ENCODE data around the gene LAMA3.
"Not testable (repeated sequence)": the region's sequence is repeated elsewhere in the genome, so short reads cannot be mapped to it uniquely, and the experiment has no call there.

The LAMA3 gene

DNA sequence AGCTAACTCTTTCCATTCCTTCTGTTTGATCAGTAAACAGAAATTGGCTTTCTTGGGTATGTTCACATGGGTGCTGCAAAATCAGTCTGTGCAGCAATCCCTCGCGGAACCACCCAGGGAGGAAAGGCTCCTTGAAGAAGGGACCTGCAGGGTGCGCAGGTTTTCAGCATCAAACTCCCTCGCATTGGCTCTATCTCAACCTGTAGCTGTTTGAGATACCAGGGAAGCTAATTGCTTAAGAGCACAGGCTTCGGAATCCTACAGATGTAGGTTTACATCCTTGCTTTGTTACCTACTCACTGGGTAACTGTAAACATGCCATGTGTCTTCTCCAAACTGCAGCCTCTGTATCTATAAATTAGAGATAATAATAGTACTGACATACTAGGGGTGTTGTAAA is 43.2 kb downstream of the LAMA3 start:
- no peak for DNase-seq

- DNase-seq: not testable (repeated sequence)
These were observed 44.0 kb downstream of the LAMA3 start for GRCh38 chr18:23733265-23733664.

- DNase-seq: no peak
These were observed 44.6 kb downstream of the LAMA3 start for GRCh38 chr18:23733895-23734294.

DNA sequence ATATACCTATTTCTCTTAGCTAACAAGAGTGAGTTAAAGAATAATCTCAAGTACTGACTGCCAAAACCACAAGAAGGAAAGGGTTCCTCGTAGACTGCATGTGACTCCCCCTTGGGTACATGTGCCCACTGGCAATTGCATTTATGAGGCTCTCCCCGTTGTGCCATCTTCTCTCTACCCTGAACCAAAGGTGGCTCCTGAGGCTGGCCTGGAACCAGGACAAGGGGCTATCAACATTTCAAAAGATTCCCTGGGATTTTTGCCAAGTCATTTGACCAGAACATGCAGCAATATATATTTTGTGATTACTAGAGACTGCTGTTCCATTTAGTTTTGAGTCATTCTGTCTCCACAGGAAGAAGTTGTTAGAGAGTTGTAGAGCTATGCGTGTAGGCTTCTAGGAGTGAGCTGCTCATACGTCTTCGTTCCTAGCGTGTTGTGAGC is 45.8 kb downstream of the LAMA3 start:
- DNase-seq: no peak

- no peak for DNase-seq
These were observed 48.3 kb downstream of the LAMA3 start for GRCh38 chr18:23737578-23737977.

- no peak for DNase-seq
These were observed 48.9 kb downstream of the LAMA3 start for GRCh38 chr18:23738151-23738550.

DNA sequence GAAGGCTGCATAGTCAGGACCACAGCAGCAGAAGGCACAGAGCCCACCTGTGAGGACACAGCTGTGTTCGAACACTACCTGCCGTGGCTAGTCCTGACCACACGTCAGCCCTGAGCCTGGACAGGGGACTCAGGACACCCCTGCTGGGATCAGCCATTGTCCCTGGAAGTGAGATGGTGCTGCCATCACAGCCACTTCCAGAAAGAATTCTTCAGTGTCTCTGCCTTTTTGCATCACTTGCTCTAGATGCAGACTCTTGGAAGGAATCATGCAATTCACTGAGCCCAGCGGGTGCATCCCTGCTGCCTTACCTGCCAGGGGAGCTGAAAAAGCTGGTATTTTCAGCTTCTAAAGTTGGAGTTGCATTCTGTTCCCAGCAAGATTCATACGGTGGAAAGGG is 49.3 kb downstream of the LAMA3 start:
- DNase-seq: no peak

DNA sequence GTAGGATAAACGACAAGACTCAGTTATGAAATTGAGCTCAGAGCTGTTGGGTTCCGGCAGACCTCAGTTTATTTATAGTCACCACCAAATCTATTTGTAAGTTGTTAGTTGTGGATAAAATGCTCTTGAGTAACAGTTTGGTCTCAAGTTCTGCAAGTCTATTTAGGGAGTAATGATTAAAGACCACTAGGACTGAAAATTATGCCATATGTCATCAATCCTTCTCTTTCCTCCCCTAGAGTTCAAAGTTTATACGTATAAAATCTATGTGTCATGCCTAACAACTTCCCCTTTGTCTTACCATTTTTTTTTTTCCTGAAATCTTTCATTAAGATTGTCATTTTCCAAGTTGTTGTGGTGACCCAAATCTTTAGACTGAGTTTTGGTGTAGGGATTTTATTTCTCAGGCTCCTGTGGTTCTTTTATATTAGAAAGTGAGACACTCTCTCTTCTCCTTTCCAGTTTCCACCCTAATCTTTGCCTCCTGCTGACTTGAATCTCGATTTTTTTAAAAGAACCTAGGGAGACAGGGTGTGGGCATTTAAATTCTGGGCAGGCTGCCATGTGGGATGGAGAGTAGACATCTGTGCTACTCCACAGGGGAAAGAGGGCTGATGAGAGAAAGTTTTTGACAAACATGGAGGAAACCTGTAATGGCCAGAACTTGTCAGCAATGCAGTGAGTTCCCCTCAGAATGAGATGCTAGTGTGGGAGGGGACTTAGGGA is 51.0 kb downstream of the LAMA3 start:
- no peak for DNase-seq

DNA sequence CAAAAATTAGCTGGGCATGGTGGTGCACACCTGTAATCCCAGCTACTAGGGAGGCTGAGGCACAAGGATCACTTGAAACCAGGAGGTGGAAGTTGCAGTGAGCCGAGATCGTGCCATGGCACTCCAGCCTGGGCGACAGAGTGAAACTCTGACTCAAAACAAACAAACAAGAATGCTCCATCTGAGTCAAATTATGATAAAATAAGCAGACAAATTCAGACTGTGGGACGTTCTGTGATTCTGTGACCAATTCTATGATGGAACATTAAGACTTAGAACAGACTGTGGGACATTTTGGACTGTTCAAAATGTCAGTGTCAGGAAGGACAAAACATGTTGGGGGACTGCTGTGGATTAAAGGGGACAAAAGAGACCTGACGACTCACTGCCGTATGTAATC is 52.7 kb downstream of the LAMA3 start:
- DNase-seq: not testable (repeated sequence)

DNA sequence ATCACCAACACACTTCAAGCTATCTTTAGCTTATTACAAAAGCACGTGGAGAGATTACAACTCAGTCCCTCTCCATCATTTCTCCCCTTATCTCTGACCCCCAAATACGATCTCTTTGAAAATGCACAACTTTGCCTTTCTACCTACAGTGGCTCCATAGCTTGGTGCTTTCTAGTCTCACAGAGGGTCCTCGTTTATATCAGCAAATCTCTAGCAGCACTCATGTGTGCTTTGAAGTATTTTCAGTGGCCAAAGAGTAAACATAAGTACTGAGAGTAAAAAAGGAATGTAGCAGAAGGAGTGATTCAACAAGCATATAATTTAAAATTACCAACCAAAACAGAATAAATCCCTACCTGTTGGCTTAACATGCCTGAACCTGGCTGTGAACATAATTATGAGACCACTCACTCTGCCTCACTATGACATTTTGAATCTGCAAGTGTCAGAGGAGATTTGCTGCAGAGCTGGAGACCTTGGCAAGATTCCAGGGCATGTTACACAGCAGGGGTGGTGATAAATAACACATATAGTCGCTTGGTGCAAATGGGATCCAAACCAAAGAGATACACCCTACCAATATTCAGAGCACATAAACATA is 54.6 kb downstream of the LAMA3 start:
- no peak for DNase-seq

DNA sequence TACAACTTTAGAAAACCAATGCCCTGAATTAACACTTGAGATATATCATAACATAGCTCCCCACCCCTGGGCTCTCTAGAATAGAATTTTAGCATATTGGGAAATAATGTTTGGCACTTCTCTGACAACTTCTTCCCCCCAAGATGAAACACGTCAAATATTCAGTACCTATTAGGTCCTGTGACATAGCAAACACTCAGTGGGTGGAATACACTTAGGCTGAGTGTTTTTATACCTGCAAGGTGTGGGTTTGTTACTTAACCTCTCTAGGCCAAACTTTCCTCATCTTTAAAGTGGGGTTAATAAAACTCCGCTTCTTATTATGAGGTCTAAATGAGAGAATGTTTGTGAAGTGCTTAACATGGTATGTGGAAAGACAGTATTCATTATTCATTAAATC is 56.1 kb downstream of the LAMA3 start:
- DNase-seq: no peak

DNA sequence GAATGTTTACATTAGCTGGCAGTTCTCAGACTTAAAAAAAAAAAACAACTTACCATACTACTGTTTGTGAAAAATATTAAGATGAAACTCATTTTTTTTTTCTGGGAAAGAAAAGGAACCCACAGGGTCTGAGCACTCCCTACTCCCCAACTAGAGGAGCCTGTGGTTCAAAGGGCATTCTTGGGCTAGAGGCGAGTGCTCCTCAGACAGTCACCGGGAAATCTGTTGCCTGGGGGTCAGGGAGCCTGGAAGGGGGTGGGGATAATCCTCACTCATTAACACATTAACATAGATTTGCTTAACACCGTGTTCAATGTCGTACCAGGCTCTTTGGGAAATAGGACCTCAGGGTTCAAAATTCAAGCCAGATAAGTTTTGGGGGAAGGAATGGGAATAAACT is 57.6 kb downstream of the LAMA3 start:
- DNase-seq: no peak

- DNase-seq: no peak
These were observed 63.1 kb downstream of the LAMA3 start for GRCh38 chr18:23752363-23752762.

GRCh38 chr18:23752796-23753195 is 63.5 kb downstream of the LAMA3 start:
- no peak for DNase-seq

DNA sequence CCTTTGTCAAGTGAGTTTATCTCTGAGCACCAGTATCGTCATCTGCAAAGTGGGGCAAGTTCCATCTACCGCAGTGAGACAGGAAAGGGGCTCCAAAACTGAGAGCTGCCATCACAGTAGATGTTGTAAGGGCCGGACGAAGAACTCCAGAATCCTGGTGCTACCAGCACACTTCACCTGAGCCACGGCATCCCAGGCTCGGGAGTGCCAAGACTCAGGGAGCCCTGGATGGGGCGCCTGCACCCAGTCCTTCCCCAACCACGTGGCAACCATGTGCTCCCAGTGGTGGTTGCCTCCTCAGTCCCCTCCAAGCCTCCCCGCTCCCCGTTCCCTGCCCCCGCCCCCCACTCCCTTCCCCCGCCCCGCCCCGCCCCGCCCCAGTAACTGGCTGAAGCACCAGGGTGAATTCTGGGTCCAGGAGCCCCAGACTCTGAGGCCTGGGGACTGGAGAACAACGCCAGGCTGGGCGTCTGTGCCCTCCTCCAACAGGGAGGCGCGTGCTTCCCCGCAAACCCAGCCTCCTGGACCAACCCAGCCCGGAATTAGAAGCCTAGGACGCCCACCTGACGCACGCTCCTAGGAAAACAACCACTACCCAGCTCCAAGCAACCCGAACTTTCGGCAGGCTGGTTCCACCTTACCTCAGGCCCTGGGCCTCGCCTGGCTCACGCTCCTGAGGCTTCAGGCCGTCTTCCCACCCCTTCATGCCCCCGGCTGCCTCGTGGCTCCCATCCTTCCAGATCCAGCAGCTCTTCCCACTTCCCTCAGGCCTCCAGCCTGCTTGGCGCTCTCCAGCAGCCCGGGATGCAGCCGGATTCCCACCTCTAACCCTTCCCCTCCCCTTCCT is 67.6 kb downstream of the LAMA3 start:
- no peak for DNase-seq

DNA sequence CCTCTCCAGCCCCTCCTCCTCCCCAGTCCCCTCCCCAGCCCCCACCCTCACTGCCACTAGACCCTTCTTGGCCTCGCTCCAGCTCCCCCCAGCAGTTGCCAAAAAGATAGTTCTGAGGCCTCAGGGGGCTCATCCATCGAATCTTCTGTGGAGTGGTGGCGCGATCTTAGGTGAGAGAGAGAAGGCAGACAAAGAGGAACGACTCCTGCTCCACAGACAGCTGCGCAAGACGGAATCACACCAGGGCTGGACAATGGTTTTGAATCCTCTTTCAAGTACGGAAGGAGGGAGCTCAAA is 68.1 kb downstream of the LAMA3 start:
- DNase-seq: no peak

GRCh38 chr18:23758281-23758680 is 69.0 kb downstream of the LAMA3 start:
- no peak for DNase-seq

DNA sequence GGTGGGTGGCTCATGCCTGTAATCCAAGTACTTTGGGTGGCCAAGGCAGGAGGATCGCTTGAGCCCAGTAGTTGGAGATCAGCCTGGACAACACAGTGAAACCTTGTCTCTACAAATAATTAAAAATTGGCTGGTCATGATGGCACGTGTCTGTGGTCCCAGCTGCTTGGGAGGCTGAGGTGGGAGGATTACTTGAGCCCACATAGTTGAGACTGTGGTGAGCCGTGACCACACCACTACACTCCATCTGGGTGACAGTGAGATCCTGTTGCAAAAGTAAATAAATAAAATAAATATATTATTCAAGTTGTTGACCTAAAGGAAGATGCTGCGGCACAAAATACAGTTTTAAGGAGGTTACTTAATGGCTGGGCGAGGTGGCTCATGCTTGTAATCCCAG is 72.7 kb downstream of the LAMA3 start:
- DNase-seq: no peak

DNA sequence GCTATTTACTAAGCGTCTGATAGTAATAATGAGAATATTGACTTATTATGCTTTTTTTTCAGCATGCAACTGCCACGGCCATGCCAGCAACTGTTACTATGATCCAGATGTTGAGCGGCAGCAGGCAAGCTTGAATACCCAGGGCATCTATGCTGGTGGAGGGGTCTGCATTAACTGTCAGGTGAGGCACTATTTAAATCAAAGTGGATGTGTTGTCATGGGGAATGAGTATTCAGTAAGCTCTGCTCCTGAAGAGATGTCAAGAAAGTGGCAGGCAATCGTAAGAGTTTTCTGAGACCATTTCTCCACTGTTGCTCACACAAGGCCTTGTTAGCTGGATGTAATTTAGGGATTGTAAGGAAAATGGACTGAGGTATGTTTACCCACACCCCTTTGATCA is 74.1 kb downstream of the LAMA3 start:
- DNase-seq: no peak

DNA sequence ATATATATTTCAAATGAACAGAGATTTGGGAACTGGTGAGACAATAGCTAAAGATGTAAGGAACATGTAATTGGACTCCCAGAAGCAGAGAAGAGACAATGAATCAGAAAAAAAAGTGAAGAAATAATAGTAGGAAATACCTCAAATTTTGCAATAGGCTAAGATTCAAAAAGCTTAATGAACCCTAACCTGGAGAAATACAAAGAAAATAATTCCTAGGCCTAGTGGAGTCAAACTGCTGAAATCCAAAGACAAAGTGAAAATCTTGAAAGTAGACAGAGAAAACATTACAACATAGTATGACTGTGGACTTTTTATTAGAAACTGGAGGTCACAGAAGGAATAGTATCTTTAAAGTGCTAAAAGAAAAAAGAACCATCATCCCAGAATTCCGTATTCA is 76.7 kb downstream of the LAMA3 start:
- no peak for DNase-seq

DNA sequence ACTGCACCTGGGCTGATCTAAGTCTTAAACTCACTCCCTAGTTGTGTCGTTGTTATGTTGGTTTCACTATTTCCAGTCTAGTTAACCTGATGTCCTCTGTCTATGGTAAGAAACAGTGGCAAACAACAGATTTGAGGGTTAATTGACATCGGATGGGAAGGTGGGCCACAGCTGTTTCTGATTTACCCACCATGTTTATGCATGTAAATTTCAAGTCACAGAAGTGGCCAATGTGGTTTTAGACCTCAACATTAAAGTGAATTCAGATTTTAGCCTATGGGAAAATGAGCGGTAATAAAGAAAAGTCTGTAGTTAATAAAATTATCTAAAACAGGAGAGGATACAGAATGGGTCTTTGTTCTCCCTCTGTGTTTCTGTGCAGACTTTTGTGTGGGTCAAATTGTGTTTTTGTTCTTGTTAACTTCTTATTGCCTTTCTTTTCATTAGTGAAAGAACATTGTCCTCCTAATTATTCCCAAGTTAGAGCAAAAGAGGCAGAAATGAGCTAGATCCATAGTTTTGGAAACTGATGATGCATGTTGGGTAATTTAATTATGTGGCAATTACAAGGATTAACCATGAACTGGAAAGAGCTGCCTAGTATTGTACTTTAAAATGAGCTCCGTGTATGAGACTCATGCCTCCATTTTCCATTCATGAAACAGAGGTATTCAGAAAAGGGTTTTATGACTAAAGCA is 83.2 kb downstream of the LAMA3 start:
- DNase-seq: no peak

- DNase-seq: no peak
These were observed 87.1 kb downstream of the LAMA3 start for GRCh38 chr18:23776306-23776705.

DNA sequence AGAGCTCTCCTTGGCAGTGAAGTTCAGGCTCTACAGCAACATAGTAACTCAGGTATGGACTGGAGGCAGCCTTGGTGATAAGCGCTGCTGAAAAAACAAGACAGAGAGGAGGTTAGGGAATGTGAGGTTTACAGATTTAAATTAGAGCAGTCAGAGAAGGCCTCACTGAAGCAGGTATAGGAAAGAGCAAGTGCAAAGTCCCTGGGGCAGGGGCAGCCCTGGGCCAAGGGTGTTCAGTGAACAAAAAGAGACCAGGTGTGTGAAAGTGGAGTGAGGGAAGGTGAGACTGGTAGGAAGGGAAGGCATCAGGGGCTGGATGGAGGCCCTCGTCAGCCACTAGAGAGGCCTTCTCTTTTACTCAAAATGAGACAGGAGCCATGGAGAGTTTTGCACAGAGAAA is 89.6 kb downstream of the LAMA3 start:
- DNase-seq: no peak
